GM18861 (cell line): Measurements from ENCODE around the gene P2RY11.

Experiments
- ATAC-seq: cut with Tn5 transposase; IDR thresholded peaks from one replicate; pipeline ENCODE4 v1.9.1; 2021; ENCODE audit not compliant: unreplicated experiment

The P2RY11 gene

GRCh38 chr19:10113592-10113963 lies 2.1 kb downstream of the P2RY11 start:
- no peak for ATAC-seq

- no peak for ATAC-seq
These were observed 2.6 kb downstream of the P2RY11 start for GRCh38 chr19:10113964-10114650.

- no peak for ATAC-seq
These were observed 3.3 kb downstream of the P2RY11 start for GRCh38 chr19:10114651-10115391.

- no peak for ATAC-seq
These were observed 4.0 kb downstream of the P2RY11 start for GRCh38 chr19:10115392-10116084.

- ATAC-seq: no peak
These were observed 4.8 kb downstream of the P2RY11 start for GRCh38 chr19:10116085-10116865.

GRCh38 chr19:10116866-10117616 lies 5.5 kb downstream of the P2RY11 start:
- no peak for ATAC-seq

GRCh38 chr19:10118960-10119359 lies 7.5 kb downstream of the P2RY11 start:
- no peak for ATAC-seq

- ATAC-seq: no peak
These were observed 9.2 kb downstream of the P2RY11 start for GRCh38 chr19:10120538-10121189.

GRCh38 chr19:10122045-10122444 lies 10.6 kb downstream of the P2RY11 start:
- no peak for ATAC-seq

GRCh38 chr19:10124429-10124828 lies 12.9 kb downstream of the P2RY11 start:
- no peak for ATAC-seq

GRCh38 chr19:10126213-10126639 lies 14.7 kb downstream of the P2RY11 start:
- no peak for ATAC-seq

- no peak for ATAC-seq
These were observed 21.4 kb downstream of the P2RY11 start for GRCh38 chr19:10132905-10133304.

GRCh38 chr19:10133596-10133995 lies 22.1 kb downstream of the P2RY11 start:
- ATAC-seq: no peak

GRCh38 chr19:10134040-10134439 lies 22.5 kb downstream of the P2RY11 start:
- ATAC-seq: no peak

- no peak for ATAC-seq
These were observed 24.2 kb downstream of the P2RY11 start for GRCh38 chr19:10135551-10136334.

- ATAC-seq: no peak
These were observed 25.4 kb downstream of the P2RY11 start for GRCh38 chr19:10136936-10137335.

GRCh38 chr19:10137751-10138682 lies 26.5 kb downstream of the P2RY11 start:
- ATAC-seq: no peak
